LoVo (cell line): Measurements from ENCODE around the gene UNC79.

Experiments
- DNase-seq: peaks from one replicate; pipeline ENCODE4 v3.0.0-alpha.2; 2016; ENCODE audit warnings: low spot score

UNC79 gene

DNA sequence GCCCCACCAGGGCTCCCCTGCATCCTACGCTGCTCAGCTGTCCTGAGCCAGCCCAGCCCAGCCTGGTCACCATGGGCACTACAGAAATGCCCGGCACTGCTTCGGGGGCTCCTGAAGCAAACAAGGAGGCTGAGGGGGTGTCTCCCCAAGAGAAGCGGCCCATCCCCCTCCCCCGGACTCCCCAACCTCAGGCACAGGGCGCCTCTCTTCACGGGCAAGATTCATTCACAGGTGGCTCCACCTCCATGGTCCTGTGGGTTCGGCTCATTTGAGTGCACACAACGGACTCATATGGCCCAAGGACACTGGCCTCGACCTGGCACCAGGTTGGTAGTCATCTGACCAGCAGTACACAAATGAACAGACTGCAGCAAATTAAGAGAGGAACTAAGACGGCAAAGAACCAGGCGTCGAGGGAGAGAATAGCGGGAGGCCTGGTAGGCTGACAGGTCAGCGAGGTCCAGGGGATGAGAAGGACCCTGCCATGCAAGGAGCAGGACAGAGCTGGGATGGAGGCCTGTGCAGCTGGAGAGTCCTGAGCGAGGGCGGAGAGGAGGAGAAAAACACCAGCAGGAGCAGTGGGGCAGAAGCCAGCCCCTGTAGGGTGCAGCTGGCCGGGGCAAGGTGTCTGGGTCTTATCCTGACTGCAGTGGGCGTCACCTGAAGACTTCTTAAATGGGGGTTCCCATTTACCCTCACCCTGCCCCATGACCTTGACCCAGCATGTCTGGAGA lies 297.3 kb downstream of the UNC79 start:
- DNase-seq: no peak

DNA sequence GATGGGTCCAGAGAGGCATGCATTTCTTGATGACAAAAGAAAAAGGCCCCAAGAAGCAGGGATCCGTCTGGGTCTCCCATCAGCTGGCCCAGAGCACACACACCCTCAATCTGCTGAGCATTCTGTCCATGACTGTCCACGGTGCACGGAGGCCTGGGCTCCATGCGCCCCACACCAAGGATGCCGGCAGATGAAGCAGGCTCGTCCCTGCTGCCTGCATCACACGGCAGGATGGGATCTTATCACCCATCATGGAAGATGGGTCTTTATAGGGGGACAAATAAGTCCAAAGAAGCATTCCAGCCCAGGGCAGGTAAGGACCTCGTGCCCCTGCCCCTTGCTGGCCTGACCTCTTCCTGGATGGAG lies 297.9 kb downstream of the UNC79 start:
- no peak for DNase-seq

DNA sequence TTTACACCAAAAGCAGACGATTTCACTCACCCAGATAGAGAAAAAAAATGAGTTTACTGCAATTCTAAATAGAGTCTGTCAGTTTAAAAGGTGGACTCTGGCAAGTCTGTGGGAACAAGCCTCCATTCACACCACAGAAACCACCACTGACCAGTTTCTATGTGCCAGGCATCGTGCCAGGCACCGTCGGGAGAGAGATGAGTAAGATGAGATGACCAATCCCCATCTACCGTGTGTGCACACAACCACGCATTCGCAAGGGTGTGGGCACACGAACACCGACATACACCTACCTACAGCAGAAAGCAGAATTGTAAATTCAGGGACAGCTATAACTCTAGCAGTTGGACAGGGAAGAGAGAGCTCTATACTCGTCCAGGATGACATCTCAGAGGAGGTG lies 299.3 kb downstream of the UNC79 start:
- DNase-seq: no peak

DNA sequence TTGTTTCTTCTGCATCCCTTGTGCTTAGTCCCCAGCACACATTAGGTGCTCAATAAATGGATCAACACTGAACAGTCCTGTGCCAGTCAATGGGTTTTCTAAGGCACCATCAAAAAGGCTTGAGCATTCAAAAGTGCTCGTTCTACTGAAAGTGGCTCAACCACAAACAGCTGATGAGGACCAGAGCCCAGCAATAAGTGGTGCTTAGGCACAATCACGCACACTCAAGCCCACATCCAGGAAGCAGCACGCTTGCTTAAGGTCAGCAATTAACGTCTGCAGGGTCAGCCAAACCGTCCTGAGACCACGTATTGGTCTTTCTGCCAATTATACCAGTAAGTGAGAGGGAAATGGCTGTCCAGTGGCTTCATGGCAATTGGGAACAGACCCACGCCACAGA lies 301.0 kb downstream of the UNC79 start:
- DNase-seq: no peak

DNA sequence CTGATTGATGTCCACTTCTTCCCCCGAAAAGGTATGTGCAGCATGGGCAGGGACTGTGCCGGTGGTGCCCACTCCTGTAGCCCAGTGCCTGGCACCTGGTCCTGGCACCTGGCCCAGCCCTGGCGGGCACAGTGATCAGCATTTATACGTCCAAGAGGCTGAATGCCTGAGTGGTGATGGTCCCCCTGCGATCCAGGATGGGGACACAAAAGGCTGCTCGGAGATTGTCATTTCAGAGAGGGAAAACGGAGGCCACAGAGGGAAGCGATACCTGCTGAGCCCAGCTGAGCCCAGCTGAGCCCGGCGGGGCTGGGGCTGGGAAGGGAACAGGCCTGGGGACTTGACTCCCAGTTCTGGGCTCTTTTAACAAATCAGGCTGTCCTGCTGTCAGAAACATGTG lies 301.8 kb downstream of the UNC79 start:
- no peak for DNase-seq

DNA sequence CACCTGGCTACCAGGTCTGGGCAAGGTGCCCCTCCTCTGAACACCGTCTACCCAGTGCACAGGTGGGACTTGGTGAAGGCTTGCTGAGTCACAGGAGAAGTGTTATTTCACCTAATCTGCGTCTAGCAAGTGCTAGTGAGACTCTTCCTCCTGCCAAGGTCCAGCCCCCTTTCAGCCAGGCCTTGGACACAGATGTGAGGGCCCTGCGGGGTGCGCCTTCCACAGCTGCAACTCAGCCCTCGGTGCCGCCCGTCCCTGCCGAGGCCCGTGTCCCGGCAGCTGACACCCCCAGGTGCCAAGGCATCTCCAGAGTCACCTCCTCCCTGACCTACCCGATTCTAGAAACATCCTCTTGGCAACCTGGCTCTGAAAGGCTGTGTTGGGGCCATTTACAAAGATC lies 302.5 kb downstream of the UNC79 start:
- no peak for DNase-seq

DNA sequence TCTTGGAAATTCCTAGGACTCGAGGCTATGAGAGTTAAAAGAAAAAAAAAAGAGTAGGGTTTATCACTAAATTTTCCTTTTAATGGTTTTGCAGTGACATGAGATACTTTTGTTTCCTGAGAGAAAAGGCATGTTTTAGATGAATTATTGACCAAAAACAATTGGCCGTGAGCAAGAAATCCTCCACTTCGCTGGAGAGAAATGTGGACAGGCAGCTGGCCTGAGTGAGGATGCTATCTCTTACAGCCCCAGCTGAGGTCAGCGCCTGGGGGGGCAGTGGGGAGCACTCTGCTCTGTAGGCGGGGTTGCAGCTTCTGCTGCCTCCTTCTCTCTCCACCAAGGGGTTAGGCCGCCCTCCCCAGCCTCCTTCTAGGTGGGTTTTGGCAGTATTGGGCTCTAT lies 302.9 kb downstream of the UNC79 start:
- DNase-seq: no peak

DNA sequence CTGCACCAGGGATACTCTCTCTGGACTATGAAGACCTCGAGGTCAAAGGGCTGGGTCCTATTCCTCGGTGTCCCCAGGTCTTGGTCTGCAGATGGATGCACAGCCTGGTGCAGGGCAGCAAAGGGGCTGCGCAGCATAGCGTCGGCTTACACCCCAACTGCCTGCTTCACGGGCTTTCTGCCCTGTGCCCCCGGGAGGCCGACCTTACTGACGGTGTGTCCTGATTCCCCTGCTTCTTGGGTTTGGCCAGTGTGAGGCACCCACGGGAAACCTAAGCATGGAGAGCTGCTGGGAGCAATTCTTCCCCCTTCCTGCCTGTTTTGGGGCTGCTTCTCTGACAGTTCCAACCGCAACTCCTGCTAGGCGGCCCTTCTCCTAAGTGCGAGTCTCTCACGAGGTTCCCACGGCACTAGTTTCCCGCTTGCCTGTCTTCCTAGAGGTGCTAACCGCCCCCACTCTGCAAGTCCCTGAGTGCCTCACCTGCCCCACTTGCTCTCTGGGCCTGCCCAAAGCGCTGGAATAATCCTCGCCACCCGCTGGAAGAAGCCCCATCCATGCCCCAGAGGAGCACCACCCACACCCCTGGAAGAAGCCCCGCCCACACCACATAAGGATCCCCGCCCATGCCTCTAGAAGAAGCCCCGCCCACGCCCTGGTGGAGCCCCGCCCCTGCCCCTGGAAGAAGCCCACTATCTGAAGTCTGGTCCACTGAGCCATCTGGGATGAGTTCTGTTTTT lies 303.5 kb downstream of the UNC79 start:
- DNase-seq: no peak

DNA sequence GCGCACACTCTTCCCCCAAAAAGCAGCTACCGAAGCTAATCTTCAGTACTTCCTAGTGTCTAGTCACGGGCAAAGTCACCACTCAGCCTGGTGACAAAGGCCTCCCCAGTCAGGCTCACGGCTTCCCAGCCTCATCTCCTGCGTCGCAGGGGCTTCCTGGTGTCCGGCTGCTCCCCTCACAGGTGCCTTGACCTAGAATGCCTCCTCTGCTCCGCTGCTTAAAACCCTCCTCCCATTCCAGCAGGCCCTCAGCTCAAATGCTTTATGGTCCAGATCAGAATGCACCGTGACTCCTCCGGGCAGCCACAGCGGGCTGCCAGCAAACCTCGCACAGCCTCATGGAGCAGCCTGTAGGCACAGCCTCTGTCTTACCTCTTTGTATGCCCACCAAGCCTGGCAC lies 304.5 kb downstream of the UNC79 start:
- no peak for DNase-seq

DNA sequence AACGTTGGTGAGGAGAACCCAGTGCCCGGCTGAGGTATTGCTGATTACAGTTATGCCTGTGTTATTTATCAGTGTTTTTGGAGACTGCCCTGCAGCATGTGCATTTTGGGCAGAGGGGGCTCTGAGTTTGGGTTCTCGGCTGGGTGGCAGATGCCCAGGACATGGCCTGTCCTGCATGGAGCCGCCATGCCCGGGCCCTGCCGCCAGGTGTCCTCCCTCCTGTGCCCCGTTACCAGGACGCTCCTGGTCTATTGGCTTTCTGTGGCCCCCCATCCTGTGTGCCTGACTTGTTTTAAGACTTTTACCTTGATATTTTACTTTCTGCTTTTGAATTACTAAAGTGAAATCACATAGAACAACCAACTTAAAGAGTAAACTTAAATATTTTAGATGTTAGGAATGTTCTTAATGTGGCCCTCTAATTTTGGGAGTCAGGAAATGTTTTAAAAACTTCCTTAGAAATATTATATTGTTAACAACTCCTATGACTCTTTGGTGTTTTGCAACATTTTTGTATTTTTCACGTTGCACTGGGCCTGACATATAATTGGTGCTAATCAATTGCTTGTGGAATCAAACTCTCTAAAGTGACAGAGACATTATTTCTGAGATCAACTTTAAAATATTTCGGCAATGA lies 305.8 kb downstream of the UNC79 start:
- DNase-seq: no peak

DNA sequence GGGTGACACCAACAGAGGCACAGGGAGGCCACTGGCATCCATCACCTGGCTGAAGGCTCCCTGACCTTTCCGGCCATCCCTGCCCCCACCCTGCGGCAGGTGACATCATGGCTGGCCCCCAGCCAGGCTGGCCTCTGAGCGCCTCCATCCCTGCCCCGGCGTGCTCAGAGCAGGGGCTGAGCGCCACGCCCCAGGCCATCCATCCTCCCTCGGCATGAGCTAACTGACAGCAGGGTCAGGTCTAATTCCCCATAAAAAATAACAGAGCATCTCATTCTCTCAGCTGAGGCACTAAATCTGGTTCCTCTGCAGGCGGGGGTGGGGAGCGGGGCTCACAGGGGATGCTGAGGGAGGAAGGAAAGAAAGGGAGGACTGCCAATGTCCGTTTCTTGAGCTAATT lies 306.9 kb downstream of the UNC79 start:
- no peak for DNase-seq

DNA sequence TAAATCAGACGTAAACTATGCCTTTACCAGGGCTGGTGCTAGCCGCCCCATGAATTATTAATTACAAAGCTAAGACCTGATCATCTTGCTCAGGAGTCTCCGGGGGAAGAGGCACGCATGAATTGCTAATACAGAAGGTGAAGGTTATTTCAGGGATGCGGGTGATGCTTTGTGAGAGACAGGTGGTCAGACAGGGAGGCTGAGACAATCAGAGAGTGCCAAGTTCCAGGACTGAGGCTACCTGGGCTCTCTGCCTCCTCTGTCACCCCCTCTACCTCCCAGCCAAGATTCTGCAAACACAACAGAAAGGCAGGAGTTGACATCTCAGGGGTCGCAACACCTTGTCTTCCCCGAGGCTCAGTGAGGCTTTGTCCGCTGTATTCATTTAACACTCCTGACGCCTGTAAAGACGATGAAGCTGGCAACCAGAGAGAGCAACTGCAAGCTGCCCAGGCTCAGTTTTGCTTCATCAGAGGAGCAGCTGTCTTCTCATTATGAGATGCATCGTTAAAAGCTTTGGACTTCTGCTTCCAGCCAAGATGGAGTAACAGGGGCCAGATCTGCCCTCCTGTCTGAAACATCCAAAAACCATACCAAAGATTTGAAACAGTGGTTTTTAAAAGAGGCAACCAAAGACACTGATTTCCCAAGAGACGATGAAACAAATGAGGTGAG lies 311.0 kb downstream of the UNC79 start:
- DNase-seq: no peak

DNA sequence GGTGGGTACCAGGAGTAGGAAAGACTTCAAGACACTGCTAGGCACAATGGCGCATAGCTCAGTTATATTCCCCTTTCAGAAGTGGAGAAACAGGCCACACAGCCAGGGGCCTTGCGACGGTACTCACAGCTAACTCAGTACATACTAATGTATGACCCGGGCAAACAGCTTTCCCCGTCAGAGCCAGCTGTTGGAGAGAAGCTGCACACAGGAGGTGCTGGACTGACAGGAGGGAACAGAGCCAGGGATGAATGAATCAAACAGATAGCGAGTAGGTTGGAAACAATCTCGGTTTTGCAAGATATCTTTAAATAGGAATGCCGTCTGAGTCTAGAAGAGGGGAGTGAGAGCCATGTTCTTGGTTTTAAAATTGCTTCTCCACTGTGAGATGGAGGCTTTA lies 312.0 kb downstream of the UNC79 start:
- no peak for DNase-seq

DNA sequence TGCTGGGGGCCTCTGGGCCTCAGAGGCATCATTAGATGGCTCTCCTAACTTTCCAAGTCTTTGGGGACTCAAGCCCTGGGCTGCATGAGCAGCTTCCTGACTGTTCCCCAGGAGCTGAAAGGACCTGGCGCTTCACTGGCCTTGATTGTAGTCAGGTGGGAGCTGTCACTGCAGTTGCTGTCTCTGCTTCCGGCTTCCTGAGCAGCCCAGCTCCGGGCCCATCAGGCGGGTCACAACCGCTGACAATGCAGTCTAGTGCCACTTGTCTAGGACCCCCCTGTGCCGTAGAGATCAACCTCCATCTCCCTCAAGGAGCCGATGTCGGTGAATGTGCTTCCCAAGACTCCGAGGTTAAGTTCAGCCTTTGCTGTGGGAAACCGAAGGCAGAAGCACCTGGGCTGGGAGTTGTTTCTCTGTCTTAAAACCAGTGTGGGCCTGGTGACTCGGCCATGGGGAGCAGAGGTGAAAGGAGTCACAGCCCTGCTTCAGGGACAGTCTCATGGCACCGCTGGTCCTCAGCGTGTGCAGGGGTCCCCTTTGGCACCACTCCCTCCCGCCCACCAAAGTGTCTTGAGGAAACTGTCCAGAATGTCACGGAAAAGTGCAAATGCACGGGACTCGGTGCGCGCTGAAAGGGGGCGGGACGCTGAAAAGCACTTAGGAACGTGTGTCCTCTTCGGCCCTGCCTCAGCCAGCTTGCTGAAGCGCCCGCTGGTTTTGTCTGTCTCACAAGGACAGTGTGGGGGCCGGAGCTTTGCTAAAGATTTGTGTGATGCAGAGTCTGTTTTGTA lies 312.7 kb downstream of the UNC79 start:
- DNase-seq: no peak

DNA sequence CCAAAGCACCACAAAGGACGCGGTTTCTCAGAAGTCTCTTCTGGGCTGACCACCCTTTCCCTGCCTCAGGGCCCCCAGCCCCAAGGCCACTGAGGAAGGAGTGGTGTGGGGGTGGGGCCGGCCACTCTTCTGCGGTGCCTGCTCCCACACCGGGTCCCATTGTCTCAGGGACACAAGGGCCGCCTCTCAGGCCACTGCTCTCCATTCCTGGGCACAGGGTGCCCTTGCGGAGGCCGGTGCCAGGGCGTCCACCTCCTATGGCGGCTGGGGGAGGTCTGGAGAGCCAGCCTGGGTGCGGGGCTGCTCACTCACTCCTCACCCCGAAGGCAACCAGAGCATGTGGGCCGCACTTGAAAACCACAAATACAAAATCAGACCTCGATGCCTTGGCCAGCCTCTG lies 313.4 kb downstream of the UNC79 start:
- DNase-seq: no peak

DNA sequence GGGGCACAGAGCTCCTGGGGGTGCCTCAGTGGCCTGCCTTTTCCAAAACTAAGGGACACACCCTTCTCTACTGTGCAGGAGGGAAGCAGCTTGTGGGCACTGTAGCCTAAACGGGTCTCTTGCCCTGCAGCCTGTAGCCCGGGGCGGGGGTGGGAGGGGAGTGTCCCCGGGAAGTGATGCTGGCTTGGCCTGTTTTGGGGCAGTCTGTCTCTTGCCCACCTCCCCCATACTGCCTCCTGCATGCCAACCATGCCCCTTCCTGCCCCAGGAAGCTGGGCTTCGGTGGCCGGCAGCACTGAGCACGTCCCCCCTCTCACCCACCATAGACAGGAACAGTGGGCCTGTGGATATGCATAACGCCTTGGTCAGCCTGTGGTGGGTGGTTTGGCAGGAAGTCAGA lies 314.1 kb downstream of the UNC79 start:
- no peak for DNase-seq

DNA sequence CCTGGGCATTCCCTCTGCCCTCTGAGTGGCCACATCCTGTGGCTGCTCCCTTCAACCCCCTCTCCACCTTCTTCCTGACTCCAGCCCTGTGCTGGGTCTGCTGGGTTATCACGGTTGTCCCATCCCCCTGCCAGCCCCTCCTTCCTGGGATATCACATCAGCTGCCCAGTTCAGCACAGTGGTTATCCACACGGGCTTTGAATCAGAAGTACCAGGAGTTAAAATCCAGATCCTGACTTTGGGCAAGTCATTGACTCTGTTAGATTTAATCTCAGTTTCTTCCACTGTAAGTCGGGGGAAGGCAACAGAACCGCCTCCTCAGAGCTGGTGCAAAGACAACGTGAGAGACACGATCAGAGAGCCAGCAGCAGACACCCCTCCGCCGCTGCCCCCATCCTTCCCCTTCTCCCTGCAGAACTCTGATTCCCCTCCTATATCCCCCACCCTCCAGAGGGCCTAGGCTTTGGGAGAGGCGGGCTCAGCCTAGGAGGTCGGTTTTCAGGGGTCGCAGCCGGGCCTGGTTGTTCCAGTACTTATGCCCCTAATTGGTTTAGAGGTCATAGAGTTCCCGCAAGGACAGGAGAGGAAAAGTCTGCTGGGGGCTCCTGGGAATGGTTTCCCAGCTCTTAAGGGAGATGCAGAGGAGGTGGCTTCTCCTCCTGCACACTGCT lies 315.0 kb downstream of the UNC79 start:
- no peak for DNase-seq

DNA sequence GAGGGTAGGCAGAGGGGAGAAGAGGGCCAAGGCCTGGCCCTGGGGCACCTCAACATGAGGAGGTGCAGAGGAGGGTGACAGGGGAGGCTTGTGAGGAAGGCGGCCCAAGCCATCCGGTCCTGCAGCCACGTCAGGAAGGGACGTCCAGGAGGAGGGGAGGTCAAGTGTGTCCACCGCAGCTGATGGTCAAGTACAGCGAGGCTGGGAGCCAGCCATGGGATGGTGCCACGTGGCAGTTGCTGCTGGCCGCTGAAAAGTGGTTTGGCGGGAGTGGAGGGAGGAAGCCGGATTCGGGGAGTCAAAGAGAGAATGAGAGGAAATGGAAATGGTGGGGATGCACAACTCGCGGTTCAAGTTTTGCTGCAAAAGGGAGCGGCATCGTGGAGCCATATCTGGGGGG lies 316.4 kb downstream of the UNC79 start:
- DNase-seq: no peak

DNA sequence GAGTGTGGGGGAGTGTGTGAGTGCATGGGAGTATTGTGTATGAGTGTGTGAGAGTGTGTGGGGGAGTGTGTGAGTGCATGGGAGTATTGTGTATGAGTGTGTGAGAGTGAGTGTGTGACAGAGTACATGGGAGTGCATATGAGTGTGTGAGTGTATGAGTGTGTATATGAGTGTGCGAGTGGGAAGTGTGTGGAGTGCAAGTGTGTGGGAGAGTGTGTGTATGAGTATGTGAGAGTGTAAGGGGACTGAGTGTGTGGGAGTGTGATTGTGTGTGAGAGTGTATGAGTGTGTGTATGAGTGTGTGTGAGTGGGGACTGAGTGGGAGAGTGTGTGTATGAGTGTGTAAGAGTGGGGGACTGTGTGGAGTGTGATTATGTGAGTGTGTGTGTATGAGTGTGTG lies 316.8 kb downstream of the UNC79 start:
- no peak for DNase-seq

DNA sequence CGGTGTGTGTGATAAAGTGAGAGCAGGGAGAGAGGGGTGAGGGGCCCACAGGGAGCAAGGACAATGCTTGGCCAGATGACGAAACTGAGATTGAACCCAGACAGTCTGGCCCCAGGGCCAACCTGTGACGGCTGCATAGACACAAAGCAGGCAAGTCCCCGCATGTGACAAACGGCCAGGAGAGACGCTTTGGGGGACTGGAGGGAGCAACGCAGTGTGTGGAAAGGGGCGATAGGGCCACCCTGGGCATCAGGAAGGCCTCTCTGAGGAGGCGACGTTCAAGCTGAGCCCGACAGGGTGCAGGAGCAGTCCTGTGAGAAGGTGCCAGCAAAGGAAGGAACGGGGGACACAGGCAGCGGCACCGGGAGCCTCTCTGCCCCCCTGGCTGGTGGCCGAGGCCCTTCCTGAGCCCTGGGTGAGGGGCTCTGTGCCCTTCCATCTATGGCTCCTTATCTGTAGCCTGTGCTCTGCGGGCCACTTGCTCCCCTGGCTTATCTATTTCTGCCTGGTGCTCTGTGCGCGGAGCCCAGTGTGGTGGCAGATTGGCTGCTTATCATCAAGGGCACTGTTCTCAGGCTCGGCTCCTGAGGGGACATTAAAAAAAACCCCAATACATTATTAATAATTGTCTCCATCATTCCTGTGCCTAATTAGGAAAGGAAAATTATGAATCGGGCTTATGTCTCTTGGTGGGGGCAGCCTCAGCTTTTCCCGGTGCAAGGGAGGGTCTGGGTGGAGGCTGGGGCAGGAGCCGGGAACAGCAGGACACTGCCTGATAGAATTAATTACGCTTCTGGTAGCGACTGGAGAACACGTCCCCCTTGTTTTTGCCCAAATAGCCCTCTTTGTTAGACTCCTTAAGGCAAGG lies 317.7 kb downstream of the UNC79 start:
- DNase-seq: no peak

DNA sequence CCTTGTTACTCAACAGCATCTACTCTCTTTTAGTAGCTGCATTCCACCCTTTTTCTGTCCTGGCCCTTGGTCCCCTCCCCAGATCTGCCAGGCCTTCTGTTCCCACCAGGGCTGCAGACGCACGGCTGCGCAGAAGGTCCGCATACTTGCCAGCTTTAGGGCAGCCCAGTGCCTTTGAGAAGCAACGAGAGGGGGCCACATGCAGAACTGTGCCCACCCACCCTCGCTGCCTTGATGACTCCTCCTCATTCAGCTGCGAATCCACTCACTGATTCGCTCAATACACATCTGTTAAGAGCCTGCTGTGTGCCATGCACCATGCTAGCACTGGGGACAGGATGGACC lies 318.3 kb downstream of the UNC79 start:
- no peak for DNase-seq
